Stimulated activated CD4-positive, alpha-beta T cell treated with anti-CD3 and anti-CD28 coated beads, Interleukin-12 subunit alpha, Interleukin-12 subunit beta, amount 100 ng/mL, for 4 hours (primary cell): ENCODE data around the gene LIFR.

Experiments
- DNase-seq: peaks from one replicate; pipeline ENCODE4 v3.0.0-alpha.2; 2020

LIFR gene

DNA sequence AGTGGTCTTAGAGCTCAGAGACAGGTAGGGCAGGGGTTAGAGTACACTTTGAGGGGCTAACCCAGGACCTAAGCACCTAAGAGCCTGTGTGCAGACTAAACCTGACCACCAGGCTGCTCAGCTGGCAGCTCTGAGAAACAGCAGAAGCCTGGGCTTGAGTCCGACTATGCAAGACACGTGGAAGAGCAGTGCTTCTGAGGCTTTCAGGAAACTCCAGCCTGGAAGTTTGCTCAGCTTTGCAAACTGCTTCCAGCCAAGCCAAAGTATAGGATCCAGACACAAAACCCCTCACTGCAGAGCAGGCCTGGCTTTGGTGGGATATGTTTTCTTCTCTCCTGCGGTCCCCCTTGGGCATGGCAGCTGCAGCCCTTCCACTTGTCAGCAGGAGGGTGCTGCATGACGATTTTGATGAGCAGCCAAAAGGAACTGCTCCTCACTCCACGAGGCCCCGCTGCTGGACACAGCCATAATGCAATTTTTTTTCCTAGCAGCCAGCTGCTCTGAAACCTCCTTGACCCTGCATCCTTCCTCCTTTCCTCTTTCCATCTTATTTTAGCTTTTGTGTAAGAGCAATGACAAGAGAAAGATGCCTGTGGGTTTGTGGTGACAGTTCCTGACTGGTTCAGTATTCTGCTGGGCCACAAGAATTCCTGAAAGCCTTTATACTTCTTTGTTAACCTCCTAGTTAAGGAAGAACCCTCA lies 123.1 kb downstream of the LIFR start:
- no peak for DNase-seq

DNA sequence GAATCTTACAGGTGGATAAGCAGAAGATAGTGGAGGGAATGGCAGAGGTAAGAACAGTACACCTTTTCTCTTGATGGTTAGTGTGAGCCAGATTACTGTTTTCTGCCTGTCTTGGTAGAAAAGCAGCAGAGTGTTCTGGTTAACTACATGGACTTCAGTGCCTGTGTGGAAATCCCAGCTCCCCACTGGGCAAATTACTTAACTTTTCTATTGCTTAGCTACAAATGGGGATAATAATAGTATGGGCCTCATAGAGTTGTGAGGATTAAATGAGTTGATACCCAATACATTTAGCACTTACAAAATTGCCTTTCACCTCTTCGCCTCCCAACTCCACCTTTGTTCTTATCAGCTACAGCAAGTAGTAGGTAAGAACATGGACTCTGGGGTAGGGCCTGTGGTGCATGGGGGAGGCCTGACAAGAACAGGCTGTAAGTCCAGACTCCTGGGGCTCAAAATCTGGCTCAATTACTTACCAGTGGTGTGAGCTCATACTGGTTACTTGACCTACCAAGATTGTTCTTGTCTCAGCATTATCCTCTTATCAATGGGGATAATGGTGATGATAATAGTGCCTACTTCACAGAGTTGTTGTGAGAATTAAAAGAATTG lies 125.1 kb downstream of the LIFR start:
- no peak for DNase-seq

DNA sequence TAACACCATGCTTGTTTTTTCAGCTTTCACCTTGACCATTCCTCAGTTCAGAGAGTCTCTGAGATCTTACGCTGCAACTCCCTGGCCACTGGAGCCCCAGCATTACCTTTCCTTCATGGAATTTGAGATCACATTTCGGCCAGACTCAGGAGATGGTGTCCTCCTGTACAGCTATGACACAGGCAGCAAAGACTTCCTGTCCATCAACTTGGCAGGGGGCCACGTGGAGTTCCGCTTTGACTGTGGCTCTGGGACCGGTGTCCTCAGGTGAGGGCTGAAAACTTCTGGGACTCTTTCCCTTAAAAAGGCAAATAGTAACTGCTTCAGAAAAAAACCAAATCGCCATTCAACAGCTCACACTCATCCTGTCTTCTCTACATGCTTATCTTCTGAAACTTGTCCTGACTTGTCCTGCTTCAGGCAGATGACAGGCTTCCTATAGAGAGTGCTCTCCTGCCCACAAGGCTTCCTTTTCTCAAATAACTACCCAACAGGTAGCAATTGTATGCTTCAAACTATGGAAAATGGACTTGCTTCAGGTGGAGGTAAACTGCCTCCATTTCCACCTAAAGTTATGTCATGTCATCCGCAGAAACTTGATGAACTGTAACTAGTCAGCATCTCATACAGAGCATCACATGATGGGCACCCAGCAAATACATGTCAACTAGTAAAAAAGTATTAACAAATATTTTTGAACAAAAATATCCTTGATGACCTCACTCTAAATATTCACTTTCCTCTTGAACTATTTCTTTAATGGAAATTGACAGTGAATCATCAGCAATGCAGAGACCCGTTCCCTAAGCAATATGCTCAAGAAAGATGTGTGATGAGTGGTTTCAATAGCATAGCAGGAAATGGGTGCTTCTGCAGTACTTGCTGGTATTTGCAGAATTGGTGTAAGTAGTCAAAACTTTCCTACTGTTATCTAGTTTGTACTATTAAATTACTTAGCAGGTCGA lies 129.2 kb downstream of the LIFR start:
- no peak for DNase-seq

DNA sequence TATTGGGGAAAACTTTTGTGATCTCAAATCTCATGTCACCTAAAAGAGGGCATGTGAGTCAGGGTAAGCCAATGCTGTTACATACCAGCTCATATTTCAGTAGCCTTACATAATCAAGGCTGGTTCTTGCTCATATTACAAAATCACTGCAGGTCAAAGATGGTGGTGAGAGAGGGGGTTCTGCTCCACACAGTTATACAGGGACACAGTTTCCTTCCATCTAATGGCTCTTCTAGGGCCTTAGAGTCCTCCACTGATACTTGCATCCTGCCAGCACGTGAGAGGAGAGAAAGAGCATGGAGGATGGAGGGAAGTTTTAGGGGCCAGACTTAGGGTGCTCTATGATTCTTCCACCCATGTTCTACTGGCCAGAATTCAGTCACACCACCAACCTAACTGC lies 130.0 kb downstream of the LIFR start:
- no peak for DNase-seq
